ENCODE results near the gene TMEM87B.
"Not testable (repeated sequence)": the region's sequence is repeated elsewhere in the genome, so short reads cannot be mapped to it uniquely, and the experiment has no call there.

The TMEM87B gene

GRCh38 chr2:112033600-112033999 is 21.5 kb upstream of the TMEM87B start:
- no peak for DNase-seq

GRCh38 chr2:112034924-112035323 is 20.1 kb upstream of the TMEM87B start:
- DNase-seq, result no peak

- DNase-seq, result no peak
Measured at GRCh38 chr2:112035786-112036185, 19.3 kb upstream of the TMEM87B start.

GRCh38 chr2:112039556-112039955 is 15.5 kb upstream of the TMEM87B start:
- not testable (repeated sequence) for DNase-seq

GRCh38 chr2:112040066-112040465 is 15.0 kb upstream of the TMEM87B start:
- not testable (repeated sequence) for DNase-seq

GRCh38 chr2:112041460-112041859 is 13.6 kb upstream of the TMEM87B start:
- DNase-seq, result not testable (repeated sequence)

GRCh38 chr2:112045446-112046014 is 9.5 kb upstream of the TMEM87B start:
- no peak for DNase-seq

GRCh38 chr2:112046231-112046630 is 8.8 kb upstream of the TMEM87B start:
- no peak for DNase-seq

- DNase-seq, result no peak
Measured at GRCh38 chr2:112047537-112048235, 7.4 kb upstream of the TMEM87B start.

- DNase-seq, result no peak
Measured at GRCh38 chr2:112048236-112048592, 6.9 kb upstream of the TMEM87B start.

GRCh38 chr2:112048887-112049286 is 6.2 kb upstream of the TMEM87B start:
- DNase-seq, result peak; percentile 21

GRCh38 chr2:112050316-112050715 is 4.8 kb upstream of the TMEM87B start:
- no peak for DNase-seq

- peak; percentile 99 for DNase-seq
Measured at GRCh38 chr2:112053917-112054846, 887 bp upstream of the TMEM87B start.

- peak; percentile 55 for DNase-seq
Measured at GRCh38 chr2:112055730-112056625, 909 bp downstream of the TMEM87B start.

GRCh38 chr2:112056626-112056987 is 1.5 kb downstream of the TMEM87B start:
- no peak for DNase-seq

- DNase-seq, result no peak
Measured at GRCh38 chr2:112059671-112060070, 4.6 kb downstream of the TMEM87B start.

GRCh38 chr2:112061299-112061698 is 6.2 kb downstream of the TMEM87B start:
- no peak for DNase-seq

GRCh38 chr2:112061840-112062239 is 6.8 kb downstream of the TMEM87B start:
- DNase-seq, result peak; percentile 29

GRCh38 chr2:112062894-112063293 is 7.8 kb downstream of the TMEM87B start:
- peak; percentile 14 for DNase-seq

- no peak for DNase-seq
Measured at GRCh38 chr2:112065486-112065885, 10.4 kb downstream of the TMEM87B start.

GRCh38 chr2:112065966-112066365 is 10.9 kb downstream of the TMEM87B start:
- no peak for DNase-seq

- DNase-seq, result not testable (repeated sequence)
Measured at GRCh38 chr2:112069794-112070193, 14.7 kb downstream of the TMEM87B start.

GRCh38 chr2:112073875-112074274 is 18.8 kb downstream of the TMEM87B start:
- no peak for DNase-seq
